Measurements from ENCODE around the gene PGAM2. TPM values are rescaled to one million over a fixed set of nuclear protein-coding genes. Genes with fewer than 3 reads are reported as not detected.

PGAM2 gene
- total and polyA plus RNA-seq, 2 of the 4 experiments (the other 2 are of a cell fraction): not detected

DNA sequence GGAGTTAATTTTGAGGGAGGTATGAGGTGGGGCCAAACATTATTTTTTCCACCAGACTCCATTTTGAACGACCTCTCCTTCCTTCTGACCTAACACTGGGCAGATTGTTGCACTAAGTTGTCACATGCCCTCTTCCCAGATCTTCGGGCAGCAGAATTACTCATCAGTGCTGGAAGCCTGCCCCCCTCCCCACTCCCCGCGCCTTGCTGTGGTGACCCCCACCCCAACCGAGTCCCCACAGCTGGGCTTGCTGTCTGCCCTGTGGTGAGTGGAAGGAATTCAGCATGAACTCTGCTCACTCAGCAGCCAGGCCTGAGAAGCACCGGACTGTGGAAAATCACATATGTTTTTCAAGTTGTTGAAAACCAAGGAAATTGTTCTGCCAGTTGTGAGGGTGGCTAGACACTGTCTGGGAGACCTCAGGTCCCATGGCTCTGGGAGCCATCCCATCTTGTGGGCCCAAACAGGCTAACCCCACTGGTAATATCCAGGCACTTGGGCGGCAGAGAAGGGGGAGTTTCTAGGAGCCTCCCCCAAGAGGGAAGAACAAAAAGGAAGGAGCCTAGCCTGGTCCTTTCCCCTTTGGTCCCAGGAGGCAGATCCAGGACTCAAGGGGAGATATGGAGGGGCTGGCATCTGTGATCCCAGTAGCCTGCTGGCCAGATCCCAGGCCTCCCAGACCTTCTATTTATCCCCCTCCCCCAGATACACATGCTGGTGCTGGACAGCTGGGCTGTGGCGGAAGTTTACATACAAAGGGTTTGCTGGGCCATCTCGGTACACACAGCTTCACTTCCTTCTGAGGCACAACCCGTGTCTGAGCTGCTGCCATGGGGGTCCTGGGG is 35.3 kb upstream of the PGAM2 start:
- no peaks in the 10 kb centered on the region for H3K9me3 ChIP-seq (ENCODE audit: control insufficient read depth, insufficient read depth, low read length)
- TF ChIP-seq MAZ (IDR thresholded peaks at IDR 0.05; ENCODE audit: borderline replicate concordance, low read depth, low read length): peak; percentile 75; the same call in 1 of the 2 replicates
- TF ChIP-seq, protein P1, sequence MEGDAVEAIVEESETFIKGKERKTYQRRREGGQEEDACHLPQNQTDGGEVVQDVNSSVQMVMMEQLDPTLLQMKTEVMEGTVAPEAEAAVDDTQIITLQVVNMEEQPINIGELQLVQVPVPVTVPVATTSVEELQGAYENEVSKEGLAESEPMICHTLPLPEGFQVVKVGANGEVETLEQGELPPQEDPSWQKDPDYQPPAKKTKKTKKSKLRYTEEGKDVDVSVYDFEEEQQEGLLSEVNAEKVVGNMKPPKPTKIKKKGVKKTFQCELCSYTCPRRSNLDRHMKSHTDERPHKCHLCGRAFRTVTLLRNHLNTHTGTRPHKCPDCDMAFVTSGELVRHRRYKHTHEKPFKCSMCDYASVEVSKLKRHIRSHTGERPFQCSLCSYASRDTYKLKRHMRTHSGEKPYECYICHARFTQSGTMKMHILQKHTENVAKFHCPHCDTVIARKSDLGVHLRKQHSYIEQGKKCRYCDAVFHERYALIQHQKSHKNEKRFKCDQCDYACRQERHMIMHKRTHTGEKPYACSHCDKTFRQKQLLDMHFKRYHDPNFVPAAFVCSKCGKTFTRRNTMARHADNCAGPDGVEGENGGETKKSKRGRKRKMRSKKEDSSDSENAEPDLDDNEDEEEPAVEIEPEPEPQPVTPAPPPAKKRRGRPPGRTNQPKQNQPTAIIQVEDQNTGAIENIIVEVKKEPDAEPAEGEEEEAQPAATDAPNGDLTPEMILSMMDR (conservative IDR thresholded peaks at IDR 0.05; ENCODE audit: low read depth, low read length): no peak
- no peak for TF ChIP-seq SMC3 (IDR thresholded peaks at IDR 0.05; ENCODE audit: low read depth, low read length)
- no peak for TF ChIP-seq MXI1 (IDR thresholded peaks at IDR 0.05; ENCODE audit: borderline replicate concordance, low read depth, low read length)
- TF ChIP-seq, protein P2, sequence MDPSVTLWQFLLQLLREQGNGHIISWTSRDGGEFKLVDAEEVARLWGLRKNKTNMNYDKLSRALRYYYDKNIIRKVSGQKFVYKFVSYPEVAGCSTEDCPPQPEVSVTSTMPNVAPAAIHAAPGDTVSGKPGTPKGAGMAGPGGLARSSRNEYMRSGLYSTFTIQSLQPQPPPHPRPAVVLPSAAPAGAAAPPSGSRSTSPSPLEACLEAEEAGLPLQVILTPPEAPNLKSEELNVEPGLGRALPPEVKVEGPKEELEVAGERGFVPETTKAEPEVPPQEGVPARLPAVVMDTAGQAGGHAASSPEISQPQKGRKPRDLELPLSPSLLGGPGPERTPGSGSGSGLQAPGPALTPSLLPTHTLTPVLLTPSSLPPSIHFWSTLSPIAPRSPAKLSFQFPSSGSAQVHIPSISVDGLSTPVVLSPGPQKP (IDR thresholded peaks at IDR 0.05; ENCODE audit: borderline replicate concordance, low read depth, low read length): no peak
- TF ChIP-seq, protein P3, sequence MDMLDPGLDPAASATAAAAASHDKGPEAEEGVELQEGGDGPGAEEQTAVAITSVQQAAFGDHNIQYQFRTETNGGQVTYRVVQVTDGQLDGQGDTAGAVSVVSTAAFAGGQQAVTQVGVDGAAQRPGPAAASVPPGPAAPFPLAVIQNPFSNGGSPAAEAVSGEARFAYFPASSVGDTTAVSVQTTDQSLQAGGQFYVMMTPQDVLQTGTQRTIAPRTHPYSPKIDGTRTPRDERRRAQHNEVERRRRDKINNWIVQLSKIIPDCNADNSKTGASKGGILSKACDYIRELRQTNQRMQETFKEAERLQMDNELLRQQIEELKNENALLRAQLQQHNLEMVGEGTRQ (IDR thresholded peaks at IDR 0.05; ENCODE audit: low read depth, low read length): peak; percentile 68; the same call in 1 of the 2 replicates
- no peak for TF ChIP-seq FOS (IDR thresholded peaks at IDR 0.05; ENCODE audit: low read depth, low read length)
- TF ChIP-seq CHD1 (IDR thresholded peaks at IDR 0.05; ENCODE audit: low read depth, low read length): no peak
- TF ChIP-seq RCOR1 (IDR thresholded peaks at IDR 0.05; ENCODE audit: insufficient replicate concordance, low read length): no peak
- peak; percentile 17; the same call in 1 of the 2 replicates for TF ChIP-seq BHLHE40 (IDR thresholded peaks at IDR 0.05; ENCODE audit: low read depth, low read length)
- TF ChIP-seq POLR2A (IDR thresholded peaks at IDR 0.05; ENCODE audit: low read depth, low read length): no peak
- 0 out of 2 replicates have a peak, but pooled peaks have one; percentile 16 for TF ChIP-seq MAFK (IDR thresholded peaks at IDR 0.05; ENCODE audit: low read depth, low read length)
- 0 out of 2 replicates have a peak, but pooled peaks have one; percentile 9 for TF ChIP-seq CEBPB (IDR thresholded peaks at IDR 0.05; ENCODE audit: low read depth, low read length)

More for the DNA sequence above, 35.3 kb upstream of the PGAM2 start:
- H4K5ac ChIP-seq (ENCODE audit: low read depth, low read length): peak overlapping the region; percentile 97
- H3K23ac ChIP-seq (ENCODE audit: low read depth, low read length): peak overlapping the region; percentile 32; the same call in 1 of the 2 replicates
- H3K27me3 ChIP-seq (ENCODE audit: control insufficient read depth, insufficient read depth, low read length): no peaks in the 10 kb centered on the region
- no peak overlapping the region for H3K4me2 ChIP-seq (ENCODE audit: low read depth, low read length)
- H3K36me3 ChIP-seq (ENCODE audit: control insufficient read depth, insufficient read depth, low read length): no peaks in the 10 kb centered on the region
- DNase-seq (peak; percentile 78), ATAC-seq (ENCODE audit: low read depth) (peak; percentile 73)
- H3K27ac ChIP-seq (ENCODE audit: insufficient read depth, low read length): peak overlapping the region; percentile 70
- no peaks in the 10 kb centered on the region for H4K20me1 ChIP-seq (ENCODE audit: insufficient read depth, low read length)
- H2AK9ac ChIP-seq (replicated peaks; ENCODE audit: low read depth, low read length, poor library complexity): peak overlapping the region; percentile 83
- H3K18ac ChIP-seq (ENCODE audit: low read depth, low read length): peak overlapping the region; percentile 91
- H3K79me1 ChIP-seq (ENCODE audit: low read depth in 1 of 2, low read length in 2 of 2): no peaks in the 10 kb centered on the region; a peak in 1 of 4 replicates
- H3K4me1 ChIP-seq (ENCODE audit: control insufficient read depth, insufficient read depth, low read length): peaks cover 30% of the 10 kb centered on the region
- peak overlapping the region; percentile 78 for H2BK20ac ChIP-seq (ENCODE audit: low read depth, low read length)
- ChIA-PET POLR2A (ENCODE audit: unreplicated experiment) (no interaction called here), CTCF (no interaction called here)
- H3K9me1 ChIP-seq (ENCODE audit: insufficient read depth, low read length): peaks cover 25% of the 10 kb centered on the region
- in situ Hi-C loops (cut with MboI; ENCODE audit: low sequenced_read_pairs): no loop called here
- H4K91ac ChIP-seq (ENCODE audit: insufficient read depth, low read depth, low read length): peak overlapping the region; percentile 72
- H3K4ac ChIP-seq (ENCODE audit: low read depth, low read length): peak overlapping the region; percentile 90
- H3K14ac ChIP-seq (replicated peaks; ENCODE audit: low read depth, low read length): peak overlapping the region; percentile 73
- no peak overlapping the region for H3K9ac ChIP-seq (ENCODE audit: low read depth, low read length)
- H2AK5ac ChIP-seq (ENCODE audit: low read depth, low read length): peak overlapping the region; percentile 84; the same call in 1 of the 2 replicates
- intact Hi-C loops (cut with micrococcal nuclease): loop anchor here (2.0 kb wide), 1 partner anchor 18 kb away; the partner anchor contains the start of gene POLM
- H2AFZ ChIP-seq (replicated peaks; ENCODE audit: low read length, poor library complexity): peak overlapping the region; percentile 90
- H3K56ac ChIP-seq (ENCODE audit: extremely low read depth, insufficient read depth, low read length): no peak overlapping the region
- H2BK120ac ChIP-seq (ENCODE audit: low read depth, low read length): peak overlapping the region; percentile 91
- H3K4me3 ChIP-seq (ENCODE audit: insufficient read depth, low read depth, low read length): no peak overlapping the region
- dilution Hi-C loops (cut with HindIII; ENCODE audit: low sequenced_read_pairs, unreplicated experiment): no loop called here
- H4K8ac ChIP-seq (ENCODE audit: low read depth in 2 of 2, low read length in 2 of 2): peak overlapping the region; percentile 73 to 89
- peak overlapping the region; percentile 69; the same call in 1 of the 3 replicates for H2BK15ac ChIP-seq (ENCODE audit: low read depth, low read length)
- WGBS, 2 experiments (ENCODE audit: extremely low coverage in 2 of 2, insufficient read length in 1 of 2): 25% methylated on average over 2 of the region's 10 CpGs; no CpG with 5 or more reads in 1 of the 2 experiments
- peak overlapping the region; percentile 72 for H2BK5ac ChIP-seq (ENCODE audit: low read depth, low read length, poor library complexity, severe bottlenecking)
- BruUV-seq (replicated peaks): no TSS peak
